K562 (cell line): ENCODE measurements around the gene BMP2K. TPM values are rescaled to one million over a fixed set of nuclear protein-coding genes. Genes with fewer than 3 reads are reported as not detected.

Source experiments
- ATAC-seq: fragments of 200-7000 bp; cut with Tn5 transposase; 3 replicates; pipeline ENCODE4 v1.9.1; 2020; ENCODE audit warnings: moderate library complexity
- BruUV-seq: library from RNA; stranded (reverse); fragments of 400-500 nt; replicated peaks from 2 replicates; lab custom pipeline; 2021; lab: Mats Ljungman, UMichigan
- CTCF ChIA-PET: fragments of 300-600 bp; formaldehyde crosslinking; extraction: SDS; loops from one replicate; lab custom pipeline; 2021; ENCODE audit warnings: low intra/inter-chr PET ratio; lab: Yijun Ruan, JAX
- POLR2A ChIA-PET: fragments of 300-600, 350-650 bp; sonication (Branson Sonifier 250); formaldehyde crosslinking; extraction: SDS; loops from one replicate; lab custom pipeline; 2021; ENCODE audit warnings: antibody characterized with exemption, inconsistent platforms; lab: Yijun Ruan, JAX
- DNase-seq, 4 experiments: peaks; one replicate each; pipeline versions ENCODE4 v3.0.0 to v3.0.0-alpha.2; 2011 to 2018; ENCODE audit warnings: low spot score in 3 of 4, mixed read lengths in 3 of 4; ENCODE audit errors: extremely low read depth in 1 of 4
- FAIRE-seq: peaks from 2 replicates; lab custom pipeline; 2011; peaks lifted over from hg19 to GRCh38; lab: Jason Lieb, UNC
- H2AFZ ChIP-seq: 2 replicates; pipeline ENCODE4 v1.6.0; 2011; ENCODE audit warnings: low read depth, low read length, control low read depth, inconsistent platforms
- H3K27ac ChIP-seq: fragments of 200-600 bp; 3 replicates; pipeline ENCODE4 v1.8.0; 2011; ENCODE audit warnings: low read depth, mild to moderate bottlenecking, control low read depth, inconsistent platforms, low read length, moderate library complexity, mixed read lengths; ENCODE audit errors: extremely low read depth
- H3K27me3 ChIP-seq, 2 experiments: fragments of 300-600 bp in 1 of 2; 2 replicates in 1 of 2; 3 replicates in 1 of 2; pipeline versions ENCODE4 v1.6.0 to v1.8.0; 2011; ENCODE audit warnings: inconsistent platforms in 2 of 2, low read length in 2 of 2, mild to moderate bottlenecking in 1 of 2, mixed read lengths in 1 of 2, moderate library complexity in 1 of 2; ENCODE audit not compliant: control insufficient read depth in 2 of 2, insufficient read depth in 2 of 2
- H3K36me3 ChIP-seq: fragments of 300-600 bp; 3 replicates; pipeline ENCODE4 v1.8.0; 2011; ENCODE audit warnings: mild to moderate bottlenecking, low read length, inconsistent platforms; ENCODE audit not compliant: control insufficient read depth, insufficient read depth
- H3K4me1 ChIP-seq, 2 experiments: fragments of 200-600 bp in 1 of 2; replicated peaks in 1 of 2; 2 replicates in 1 of 2; 3 replicates in 1 of 2; pipeline versions ENCODE4 v1.5.1 to v1.8.0; 2011; ENCODE audit warnings: inconsistent platforms in 2 of 2, low read length in 2 of 2, mild to moderate bottlenecking in 1 of 2, mixed read lengths in 1 of 2, moderate library complexity in 1 of 2; ENCODE audit not compliant: control insufficient read depth in 2 of 2, insufficient read depth in 2 of 2
- H3K4me2 ChIP-seq: 2 replicates; pipeline ENCODE4 v1.6.1; 2011; ENCODE audit warnings: low read length, control low read depth, inconsistent platforms, mixed read lengths; ENCODE audit not compliant: insufficient read depth
- H3K4me3 ChIP-seq: fragments of 200-600 bp; sonication (generic), shearing (Covaris generic); 2 replicates; pipeline ENCODE4 v1.5.1; 2016; ENCODE audit warnings: control low read depth, inconsistent platforms
- H3K79me2 ChIP-seq: fragments of 200-600 bp; 3 replicates; pipeline ENCODE4 v1.8.0; 2011; ENCODE audit warnings: low read length, inconsistent platforms; ENCODE audit not compliant: control insufficient read depth, insufficient read depth
- H3K9ac ChIP-seq, 2 experiments: 2 replicates each; pipeline versions ENCODE4 v1.6.0 to v1.6.1; 2011; ENCODE audit warnings: low read depth in 2 of 2, low read length in 2 of 2, control low read depth in 1 of 2, inconsistent platforms in 1 of 2, mild to moderate bottlenecking in 1 of 2, mixed read lengths in 1 of 2; ENCODE audit not compliant: insufficient read depth in 1 of 2
- H3K9me1 ChIP-seq: one replicate; pipeline ENCODE4 v1.6.0; 2011; ENCODE audit warnings: inconsistent platforms, mild to moderate bottlenecking, low read length, moderate library complexity; ENCODE audit not compliant: control insufficient read depth, insufficient read depth
- H3K9me3 ChIP-seq: replicated peaks from 2 replicates; pipeline ENCODE4 v1.5.1; 2011; ENCODE audit warnings: low read depth, low read length, inconsistent platforms; ENCODE audit not compliant: control insufficient read depth, insufficient read depth
- H4K20me1 ChIP-seq: replicated peaks from 2 replicates; pipeline ENCODE4 v1.6.1; 2011; ENCODE audit warnings: low read length, inconsistent platforms, mixed read lengths; ENCODE audit not compliant: control insufficient read depth, insufficient read depth
- ATF1 ChIP-seq, 2 experiments: fragments of 450-650 bp in 1 of 2; IDR thresholded peaks; 2 replicates each; pipeline ENCODE4 v1.6.1; 2016; ENCODE audit warnings: missing compliant biosample characterization in 1 of 2, missing genetic modification characterization in 1 of 2
- JUN ChIP-seq, 2 experiments: sonication (generic) in 1 of 2; formaldehyde crosslinking in 1 of 2; IDR thresholded peaks; 2 replicates each; pipeline versions ENCODE4 v1.6.1 to v1.8.0; 2012 to 2022; ENCODE audit warnings: borderline replicate concordance in 2 of 2, mild to moderate bottlenecking in 2 of 2, improper control_type of control experiment in 1 of 2, low read depth in 1 of 2, low read length in 1 of 2, missing genetic modification reagents in 1 of 2
- JUND ChIP-seq, 2 experiments: IDR thresholded peaks; 2 replicates in 1 of 2; 3 replicates in 1 of 2; pipeline ENCODE4 v1.6.1; 2011; ENCODE audit warnings: borderline replicate concordance in 2 of 2, low read depth in 2 of 2, low read length in 2 of 2, improper control_type of control experiment in 1 of 2, missing biosample characterization in 1 of 2, missing genetic modification characterization in 1 of 2, missing genetic modification reagents in 1 of 2
- KLF1 ChIP-seq: fragments of 450-650 bp; IDR thresholded peaks from 2 replicates; pipeline ENCODE4 v1.6.1; 2016; ENCODE audit warnings: missing genetic modification characterization, missing compliant biosample characterization
- PHF21A ChIP-seq: fragments of 450-650 bp; IDR thresholded peaks from 2 replicates; pipeline ENCODE4 v1.6.1; 2017; ENCODE audit warnings: low read depth, borderline replicate concordance
- PHF8 ChIP-seq: fragments of 200-600 bp; sonication (generic); IDR thresholded peaks from 2 replicates; pipeline ENCODE4 v1.6.1; 2012; ENCODE audit warnings: mixed run types, mild to moderate bottlenecking, inconsistent platforms, low read length, moderate library complexity, borderline replicate concordance
- PML ChIP-seq: IDR thresholded peaks from 2 replicates; pipeline ENCODE4 v1.6.1; 2012; ENCODE audit warnings: low read length, inconsistent platforms
- SAFB ChIP-seq: fragments of 200-400 bp; formaldehyde crosslinking; IDR thresholded peaks from 2 replicates; pipeline ENCODE4 v1.6.1; 2017; ENCODE audit warnings: low read depth, low read length, borderline replicate concordance
- ZNF24 ChIP-seq: fragments of 450-650 bp; IDR thresholded peaks from 2 replicates; pipeline ENCODE4 v1.6.1; 2016
- WGBS: fragments of 100-300 bp; shearing (Covaris generic); methylation state at CpG from one replicate; pipeline ENCODE4 v1.1.6; 2016; ENCODE audit warnings: low coverage, mixed read lengths; ENCODE audit not compliant: insufficient coverage; ENCODE audit errors: missing lambda C conversion rate; 5-methylcytosine and 5-hydroxymethylcytosine counted together
- in situ Hi-C: fragments of 300-500 bp; cut with MboI; formaldehyde crosslinking; loops from 4 replicates; pipeline ENCODE4 v1.15.0; 2018; ENCODE audit warnings: inconsistent platforms, mixed read lengths
- intact Hi-C: fragments of 100-400 bp; cut with micrococcal nuclease; formaldehyde crosslinking; loops from 2 replicates; pipeline ENCODE4 v1.14.2; 2022
- polyA plus RNA-seq, 8 experiments: library from polyadenylated mRNA; depleted of rRNA in 4 of 8; stranded (reverse) in 5 of 8; unstranded in 3 of 8; fragments of >200 nt; fragmentation: Nextera tagmentation in 2 of 8; fragmentation: Illumina TruSeq in 1 of 8; extraction: Ambion mirVana in 2 of 8; extraction: Trizol in 1 of 8; gene quantifications; 2 replicates each; pipeline versions ENCODE4 v1.2.1 to v1.2.3, GENCODE V29; 2011 to 2014; ENCODE audit warnings: inconsistent platforms in 1 of 8, missing spikeins in 1 of 8
- total RNA-seq, 7 experiments: library from RNA; depleted of rRNA in 6 of 7; stranded (reverse); fragments of >200 nt in 6 of 7; fragmentation: Illumina TruSeq in 2 of 7; extraction: Trizol in 2 of 7; gene quantifications; 2 replicates each; pipeline versions ENCODE4 v1.2.1 to v1.2.3, GENCODE V29; 2011 to 2021; ENCODE audit warnings: low replicate concordance in 1 of 7
- TF ChIP-seq, protein P1 (sequence below): fragments of 450-650 bp; IDR thresholded peaks from 2 replicates; pipeline ENCODE4 v1.6.1; 2016; ENCODE audit warnings: borderline replicate concordance
- TF ChIP-seq, protein P2 (sequence below): fragments of 450-650 bp; IDR thresholded peaks from 2 replicates; pipeline ENCODE4 v1.6.1; 2016; ENCODE audit warnings: antibody characterized with exemption
- TF ChIP-seq, protein P3 (sequence below), 2 experiments: fragments of 450-650 bp in 1 of 2; sonication (generic) in 1 of 2; formaldehyde crosslinking; conservative IDR thresholded peaks; 2 replicates each; pipeline versions ENCODE4 v1.4.0 to v1.8.1; 2020 to 2022; ENCODE audit warnings: mild to moderate bottlenecking in 1 of 2, missing genetic modification reagents in 1 of 2
- TF ChIP-seq, protein P4 (sequence below): fragments of 250-450 bp; sonication (Bioruptor Pico); IDR thresholded peaks from 2 replicates; pipeline ENCODE4 v1.8.0; 2022; ENCODE audit warnings: moderate library complexity, mild to moderate bottlenecking, inconsistent platforms

Gene BMP2K
- total and polyA plus RNA-seq, 9 of the 15 experiments (the other 6 are each of a cell fraction or from before 2014, with no cell fraction given): 17.0 to 217 (median 104) TPM

DNA sequence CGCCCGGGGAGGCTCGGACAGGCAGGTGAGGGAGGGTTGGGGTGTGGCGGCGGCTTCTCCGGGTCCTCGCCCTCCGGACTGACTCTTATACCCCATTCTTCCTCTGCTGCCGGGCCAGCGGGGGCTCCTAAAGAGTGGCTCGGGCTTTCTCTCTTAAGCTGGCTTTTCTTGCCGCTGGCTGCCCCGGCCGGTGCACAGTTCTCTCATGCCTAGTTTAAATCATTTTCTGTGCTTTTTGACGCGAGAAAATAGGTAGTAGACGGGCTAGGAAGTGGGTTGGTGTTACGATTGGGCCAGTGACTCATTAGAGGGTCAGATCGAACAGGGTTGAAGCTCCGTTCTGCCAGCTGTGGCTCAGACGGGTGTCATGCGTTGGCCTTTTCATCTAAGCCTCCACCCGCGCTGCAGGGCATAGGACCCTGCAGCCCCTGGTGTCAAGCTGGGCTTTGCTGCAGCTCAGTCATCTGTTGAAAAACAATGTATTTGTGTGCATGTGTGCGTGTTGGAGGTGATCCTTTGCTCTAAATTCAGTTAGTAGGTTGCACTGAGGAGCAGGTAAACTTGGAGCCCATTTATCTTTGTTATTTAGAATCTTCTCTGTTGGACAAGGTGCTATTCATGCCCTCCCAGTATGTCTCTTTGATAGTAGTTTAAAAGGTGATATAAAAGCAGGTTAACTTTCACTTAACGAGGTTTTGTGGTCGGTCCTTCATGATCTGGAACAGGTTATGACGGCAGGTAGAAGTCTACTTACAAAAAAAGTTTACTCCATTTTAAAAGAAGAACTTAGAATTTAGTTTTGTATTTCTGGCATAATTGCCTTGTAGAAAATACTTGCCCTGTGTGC, 802 bp downstream of the BMP2K start:
- Histone ChIP-seq H3K79me2 (peaks cover 72% of the 10 kb centered on the region), H3K9me1 (peaks cover 4% of the 10 kb centered on the region), H3K9ac (peak overlapping the region; percentile 85 to 97), H3K27ac (peak overlapping the region; percentile 98), H3K36me3 (peaks cover 31% of the 10 kb centered on the region), H3K27me3 (no peaks in the 10 kb centered on the region), H3K9me3 (no peaks in the 10 kb centered on the region), H3K4me1 (peaks cover 16 to 44% of the 10 kb centered on the region in 2 experiments), H2AFZ (no peak overlapping the region), H3K4me3 (peak overlapping the region; percentile 89), H3K4me2 (peak overlapping the region; percentile 96), H4K20me1 (peaks cover 12% of the 10 kb centered on the region)
- ChIA-PET CTCF (no interaction called here), POLR2A (interaction anchor here (0.5 to 1.1 kb wide), 6 partner anchors 10 to 165 kb away, joined by 3 to 5 read pairs (median 3); no protein-coding TSS in a partner anchor)
- in situ Hi-C loops: no loop called here
- FAIRE-seq: peak; percentile 74
- BruUV-seq: no TSS peak
- 1% methylated on average over 27 of the region's 28 CpGs for WGBS
- intact Hi-C loops: loop anchor here (1.0 to 5.0 kb wide), 4 partner anchors 85 to 164 kb away; no protein-coding TSS in a partner anchor
- peak; percentile 23 for ATAC-seq
- peak; percentile 45 to 68 (median 48) for DNase-seq
- TF ChIP-seq SAFB (no peak), ZNF24 (no peak), JUND (IDR thresholded peaks at IDR 0.05; ENCODE audit: borderline replicate concordance, low read depth, low read length) (peak; percentile 19; the same call in 1 of the 2 replicates), JUND (tag; IDR thresholded peaks at IDR 0.05; ENCODE audit: borderline replicate concordance, low read depth, low read length) (no peak), PML (no peak), JUN (IDR thresholded peaks at IDR 0.05; ENCODE audit: borderline replicate concordance, low read depth, low read length) (no peak), JUN (CRISPR knock-in tag; IDR thresholded peaks at IDR 0.05; ENCODE audit: borderline replicate concordance) (peak; percentile 31; the same call in 1 of the 2 replicates), ATF1 (CRISPR knock-in tag; IDR thresholded peaks at IDR 0.05) (no peak), ATF1 (tag; IDR thresholded peaks at IDR 0.05) (no peak), PHF8 (no peak), PHF21A (no peak), KLF1 (tag) (no peak)
- TF ChIP-seq, protein P1, sequence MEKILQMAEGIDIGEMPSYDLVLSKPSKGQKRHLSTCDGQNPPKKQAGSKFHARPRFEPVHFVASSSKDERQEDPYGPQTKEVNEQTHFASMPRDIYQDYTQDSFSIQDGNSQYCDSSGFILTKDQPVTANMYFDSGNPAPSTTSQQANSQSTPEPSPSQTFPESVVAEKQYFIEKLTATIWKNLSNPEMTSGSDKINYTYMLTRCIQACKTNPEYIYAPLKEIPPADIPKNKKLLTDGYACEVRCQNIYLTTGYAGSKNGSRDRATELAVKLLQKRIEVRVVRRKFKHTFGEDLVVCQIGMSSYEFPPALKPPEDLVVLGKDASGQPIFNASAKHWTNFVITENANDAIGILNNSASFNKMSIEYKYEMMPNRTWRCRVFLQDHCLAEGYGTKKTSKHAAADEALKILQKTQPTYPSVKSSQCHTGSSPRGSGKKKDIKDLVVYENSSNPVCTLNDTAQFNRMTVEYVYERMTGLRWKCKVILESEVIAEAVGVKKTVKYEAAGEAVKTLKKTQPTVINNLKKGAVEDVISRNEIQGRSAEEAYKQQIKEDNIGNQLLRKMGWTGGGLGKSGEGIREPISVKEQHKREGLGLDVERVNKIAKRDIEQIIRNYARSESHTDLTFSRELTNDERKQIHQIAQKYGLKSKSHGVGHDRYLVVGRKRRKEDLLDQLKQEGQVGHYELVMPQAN: 0 out of 2 replicates have a peak, but pooled peaks have one; percentile 49
- TF ChIP-seq, protein P2, sequence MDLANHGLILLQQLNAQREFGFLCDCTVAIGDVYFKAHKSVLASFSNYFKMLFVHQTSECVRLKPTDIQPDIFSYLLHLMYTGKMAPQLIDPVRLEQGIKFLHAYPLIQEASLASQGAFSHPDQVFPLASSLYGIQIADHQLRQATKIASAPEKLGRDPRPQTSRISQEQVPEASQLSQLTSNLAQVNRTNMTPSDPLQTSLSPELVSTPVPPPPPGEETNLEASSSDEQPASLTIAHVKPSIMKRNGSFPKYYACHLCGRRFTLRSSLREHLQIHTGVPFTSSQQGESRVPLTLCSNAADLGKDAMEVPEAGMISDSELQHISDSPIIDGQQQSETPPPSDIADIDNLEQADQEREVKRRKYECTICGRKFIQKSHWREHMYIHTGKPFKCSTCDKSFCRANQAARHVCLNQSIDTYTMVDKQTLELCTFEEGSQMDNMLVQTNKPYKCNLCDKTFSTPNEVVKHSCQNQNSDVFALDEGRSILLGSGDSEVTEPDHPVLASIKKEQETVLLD: no peak
- TF ChIP-seq, protein P3, sequence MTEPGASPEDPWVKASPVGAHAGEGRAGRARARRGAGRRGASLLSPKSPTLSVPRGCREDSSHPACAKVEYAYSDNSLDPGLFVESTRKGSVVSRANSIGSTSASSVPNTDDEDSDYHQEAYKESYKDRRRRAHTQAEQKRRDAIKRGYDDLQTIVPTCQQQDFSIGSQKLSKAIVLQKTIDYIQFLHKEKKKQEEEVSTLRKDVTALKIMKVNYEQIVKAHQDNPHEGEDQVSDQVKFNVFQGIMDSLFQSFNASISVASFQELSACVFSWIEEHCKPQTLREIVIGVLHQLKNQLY (CRISPR knock-in tag; conservative IDR thresholded peaks at IDR 0.05): no peak
- TF ChIP-seq, protein P4, sequence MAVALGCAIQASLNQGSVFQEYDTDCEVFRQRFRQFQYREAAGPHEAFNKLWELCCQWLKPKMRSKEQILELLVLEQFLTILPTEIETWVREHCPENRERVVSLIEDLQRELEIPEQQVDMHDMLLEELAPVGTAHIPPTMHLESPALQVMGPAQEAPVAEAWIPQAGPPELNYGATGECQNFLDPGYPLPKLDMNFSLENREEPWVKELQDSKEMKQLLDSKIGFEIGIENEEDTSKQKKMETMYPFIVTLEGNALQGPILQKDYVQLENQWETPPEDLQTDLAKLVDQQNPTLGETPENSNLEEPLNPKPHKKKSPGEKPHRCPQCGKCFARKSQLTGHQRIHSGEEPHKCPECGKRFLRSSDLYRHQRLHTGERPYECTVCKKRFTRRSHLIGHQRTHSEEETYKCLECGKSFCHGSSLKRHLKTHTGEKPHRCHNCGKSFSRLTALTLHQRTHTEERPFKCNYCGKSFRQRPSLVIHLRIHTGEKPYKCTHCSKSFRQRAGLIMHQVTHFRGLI: no peak
